ENCODE measurements around the gene SGK1.

DNA sequence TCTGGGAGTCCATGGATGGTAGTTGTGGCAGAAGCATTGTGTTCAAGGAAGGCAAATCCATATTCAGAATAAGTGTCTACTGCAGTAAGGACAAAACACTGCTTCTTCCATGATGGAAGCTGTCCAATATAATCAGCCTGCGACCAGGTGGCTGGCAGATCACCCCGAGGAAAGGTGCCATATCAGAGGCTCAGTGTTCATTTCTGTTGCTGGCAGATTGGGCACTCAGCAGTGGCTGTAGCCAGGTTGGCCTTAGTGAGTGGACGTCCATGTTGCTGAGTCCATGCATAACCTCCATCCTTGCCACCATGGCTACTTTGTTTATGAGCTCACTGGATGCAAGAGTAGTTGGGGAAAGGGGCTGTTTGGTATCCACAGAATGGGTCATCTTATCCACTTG is 130.2 kb downstream of the SGK1 start:
- TF ChIP-seq, protein P1, sequence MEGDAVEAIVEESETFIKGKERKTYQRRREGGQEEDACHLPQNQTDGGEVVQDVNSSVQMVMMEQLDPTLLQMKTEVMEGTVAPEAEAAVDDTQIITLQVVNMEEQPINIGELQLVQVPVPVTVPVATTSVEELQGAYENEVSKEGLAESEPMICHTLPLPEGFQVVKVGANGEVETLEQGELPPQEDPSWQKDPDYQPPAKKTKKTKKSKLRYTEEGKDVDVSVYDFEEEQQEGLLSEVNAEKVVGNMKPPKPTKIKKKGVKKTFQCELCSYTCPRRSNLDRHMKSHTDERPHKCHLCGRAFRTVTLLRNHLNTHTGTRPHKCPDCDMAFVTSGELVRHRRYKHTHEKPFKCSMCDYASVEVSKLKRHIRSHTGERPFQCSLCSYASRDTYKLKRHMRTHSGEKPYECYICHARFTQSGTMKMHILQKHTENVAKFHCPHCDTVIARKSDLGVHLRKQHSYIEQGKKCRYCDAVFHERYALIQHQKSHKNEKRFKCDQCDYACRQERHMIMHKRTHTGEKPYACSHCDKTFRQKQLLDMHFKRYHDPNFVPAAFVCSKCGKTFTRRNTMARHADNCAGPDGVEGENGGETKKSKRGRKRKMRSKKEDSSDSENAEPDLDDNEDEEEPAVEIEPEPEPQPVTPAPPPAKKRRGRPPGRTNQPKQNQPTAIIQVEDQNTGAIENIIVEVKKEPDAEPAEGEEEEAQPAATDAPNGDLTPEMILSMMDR (tag by site-specific recombination; IDR thresholded peaks at IDR 0.05): no peak
- TF ChIP-seq ZBTB8A (tag by site-specific recombination; IDR thresholded peaks at IDR 0.05): no peak
- TF ChIP-seq, protein P2, sequence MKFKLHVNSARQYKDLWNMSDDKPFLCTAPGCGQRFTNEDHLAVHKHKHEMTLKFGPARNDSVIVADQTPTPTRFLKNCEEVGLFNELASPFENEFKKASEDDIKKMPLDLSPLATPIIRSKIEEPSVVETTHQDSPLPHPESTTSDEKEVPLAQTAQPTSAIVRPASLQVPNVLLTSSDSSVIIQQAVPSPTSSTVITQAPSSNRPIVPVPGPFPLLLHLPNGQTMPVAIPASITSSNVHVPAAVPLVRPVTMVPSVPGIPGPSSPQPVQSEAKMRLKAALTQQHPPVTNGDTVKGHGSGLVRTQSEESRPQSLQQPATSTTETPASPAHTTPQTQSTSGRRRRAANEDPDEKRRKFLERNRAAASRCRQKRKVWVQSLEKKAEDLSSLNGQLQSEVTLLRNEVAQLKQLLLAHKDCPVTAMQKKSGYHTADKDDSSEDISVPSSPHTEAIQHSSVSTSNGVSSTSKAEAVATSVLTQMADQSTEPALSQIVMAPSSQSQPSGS (tag by site-specific recombination; IDR thresholded peaks at IDR 0.05; ENCODE audit: low read depth): no peak
- TF ChIP-seq ZFP41 (tag by site-specific recombination; IDR thresholded peaks at IDR 0.05; ENCODE audit: borderline replicate concordance): no peak
- no peak for TF ChIP-seq ZNF433 (tag by site-specific recombination; IDR thresholded peaks at IDR 0.05; ENCODE audit: low read depth)
- TF ChIP-seq ZFP37 (tag by site-specific recombination; IDR thresholded peaks at IDR 0.05): no peak
- no peak for TF ChIP-seq ZNF596 (tag by site-specific recombination; IDR thresholded peaks at IDR 0.05)
- TF ChIP-seq ZNF426 (tag by site-specific recombination; IDR thresholded peaks at IDR 0.05): no peak
- no peak for TF ChIP-seq ZNF24 (tag by site-specific recombination; IDR thresholded peaks at IDR 0.05)
- no peak for TF ChIP-seq ZNF335 (tag by site-specific recombination; conservative IDR thresholded peaks at IDR 0.05)
- no peak for TF ChIP-seq ZNF624 (tag by site-specific recombination; IDR thresholded peaks at IDR 0.05)
- TF ChIP-seq MYNN (tag by site-specific recombination; IDR thresholded peaks at IDR 0.05; ENCODE audit: borderline replicate concordance): no peak
- no peak for TF ChIP-seq ZNF350 (tag by site-specific recombination; IDR thresholded peaks at IDR 0.05)

Measured in HEK293 (cell line).